H1 (cell line): Measurements from ENCODE around the gene HRH1. TPM values are rescaled to one million over a fixed set of nuclear protein-coding genes. Genes with fewer than 3 reads are reported as not detected.

Source experiments
- ATF3 ChIP-seq: IDR thresholded peaks from 2 replicates; pipeline ENCODE4 v1.6.1; 2011; ENCODE audit warnings: low read depth, mild to moderate bottlenecking, low read length; ENCODE audit not compliant: insufficient read depth
- BCL11A ChIP-seq, 2 experiments: IDR thresholded peaks; one replicate each; pipeline ENCODE4 v1.6.1; 2011; ENCODE audit warnings: low read depth in 2 of 2, low read length in 2 of 2, mild to moderate bottlenecking in 2 of 2
- CHD2 ChIP-seq: IDR thresholded peaks from 2 replicates; pipeline ENCODE4 v1.6.1; 2012; ENCODE audit warnings: low read length, improper control_type of control experiment
- CHD7 ChIP-seq: fragments of 300-600 bp; sonication (generic); IDR thresholded peaks from 2 replicates; pipeline ENCODE4 v1.7.1; 2012; ENCODE audit warnings: low read length, moderate library complexity, mild to moderate bottlenecking, inconsistent platforms; ENCODE audit not compliant: insufficient replicate concordance
- GTF2F1 ChIP-seq: IDR thresholded peaks from 2 replicates; pipeline ENCODE4 v1.6.1; 2012; ENCODE audit warnings: low read depth, low read length, improper control_type of control experiment, borderline replicate concordance
- HDAC2 ChIP-seq, 2 experiments: fragments of 300-600 bp in 1 of 2; sonication (generic) in 1 of 2; IDR thresholded peaks; 2 replicates each; pipeline ENCODE4 v1.6.1; 2011 to 2012; ENCODE audit warnings: low read depth in 2 of 2, low read length in 2 of 2, mild to moderate bottlenecking in 2 of 2, moderate library complexity in 2 of 2, borderline replicate concordance in 1 of 2, inconsistent platforms in 1 of 2
- PHF8 ChIP-seq: fragments of 200-600 bp; sonication (generic); conservative IDR thresholded peaks from 2 replicates; pipeline ENCODE4 v1.7.1; 2012; ENCODE audit warnings: low read depth, mild to moderate bottlenecking, inconsistent platforms, low read length, moderate library complexity
- RBBP5 ChIP-seq: IDR thresholded peaks from 2 replicates; pipeline ENCODE4 v1.7.1; 2012; ENCODE audit warnings: low read depth, mild to moderate bottlenecking, inconsistent platforms, low read length, moderate library complexity, borderline replicate concordance
- SAP30 ChIP-seq: fragments of 300-600 bp; sonication (generic); IDR thresholded peaks from 2 replicates; pipeline ENCODE4 v1.7.1; 2012; ENCODE audit warnings: low read length, moderate library complexity, mild to moderate bottlenecking, inconsistent platforms; ENCODE audit not compliant: insufficient read depth, insufficient replicate concordance
- SP4 ChIP-seq: IDR thresholded peaks from 2 replicates; pipeline ENCODE4 v1.6.1; 2012; ENCODE audit warnings: low read length, inconsistent platforms
- polyA plus RNA-seq, 7 experiments: library from polyadenylated mRNA; depleted of rRNA in 3 of 7; stranded (reverse) in 5 of 7; unstranded in 2 of 7; fragments of >200 nt in 5 of 7; fragments of 200-250 nt in 2 of 7; gene quantifications; 1 replicate in 5 of 7; 2 replicates in 1 of 7; 4 replicates in 1 of 7; pipeline versions ENCODE4 v1.2.1 to v1.2.3, GENCODE V29; 2011 to 2013; ENCODE audit warnings: missing spikeins in 2 of 7, mixed read lengths in 2 of 7
- total RNA-seq: library from RNA; stranded (reverse); fragmentation: NEBNext Ultra II Directional; extraction: Animal tissue kit (Norgen Biotek cat#: 25700); gene quantifications from 2 replicates; pipeline ENCODE4 v1.2.1, GENCODE V29; 2021

Gene HRH1
- total and polyA plus RNA-seq, 2 of the 8 experiments (the other 6 are each of a cell fraction or from before 2014, with no cell fraction given), result 0.11 TPM; not detected in 1

GRCh38 chr3:11310258-11310657 lies 156.0 kb downstream of the HRH1 start (continued):
- TF ChIP-seq CHD7, result no peak
- TF ChIP-seq SAP30, result no peak
- no peak for TF ChIP-seq SP4
- no peak for TF ChIP-seq PHF8
- no peak for TF ChIP-seq BCL11A (IDR thresholded peaks at IDR 0.05; ENCODE audit: low read depth in 2 of 2, low read length in 2 of 2)
- no peak for TF ChIP-seq CHD2
- no peak for TF ChIP-seq GTF2F1
- TF ChIP-seq HDAC2 (IDR thresholded peaks at IDR 0.05; ENCODE audit: borderline replicate concordance in 1 of 2, low read depth in 2 of 2, low read length in 2 of 2), result no peak
- TF ChIP-seq ATF3, result no peak
- no peak for TF ChIP-seq RBBP5
